22Rv1 (cell line): ENCODE data around the gene IQCC.

Experiments
- ZFX ChIP-seq: fragments of 450-650 bp; IDR thresholded peaks from 2 replicates; pipeline ENCODE4 v1.6.1; 2017; ENCODE audit warnings: antibody characterized with exemption, borderline replicate concordance
- TF ChIP-seq, protein P1 (sequence below): fragments of 450-650 bp; IDR thresholded peaks from 2 replicates; pipeline ENCODE4 v1.5.1; 2017; ENCODE audit warnings: mild to moderate bottlenecking

DNA sequence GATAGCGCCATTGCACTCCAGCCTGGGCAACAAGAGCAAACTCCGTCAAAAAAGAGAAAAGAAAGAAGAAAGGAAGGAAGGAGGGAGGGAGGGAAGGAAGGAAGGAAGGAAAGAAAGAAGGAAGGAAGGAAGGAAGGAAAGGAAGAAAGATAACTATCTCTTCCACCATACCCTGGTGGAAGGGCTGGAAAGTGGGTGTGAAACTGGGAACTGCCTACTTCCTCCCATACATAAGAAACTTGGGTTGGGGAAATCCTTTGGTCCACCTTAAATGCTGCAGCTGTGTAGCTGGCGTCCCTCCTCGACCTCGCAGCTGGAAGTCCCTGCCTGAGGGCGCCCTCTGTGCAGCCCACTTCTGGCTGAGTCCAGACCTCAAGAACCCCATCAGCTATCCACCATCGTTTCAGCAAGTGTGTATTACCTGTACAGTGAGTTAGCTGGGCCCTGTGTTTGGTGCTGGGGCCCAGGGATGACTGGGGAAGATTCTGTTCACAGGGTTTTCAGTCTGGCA, 36.9 kb downstream of the IQCC start:
- TF ChIP-seq, protein P1, sequence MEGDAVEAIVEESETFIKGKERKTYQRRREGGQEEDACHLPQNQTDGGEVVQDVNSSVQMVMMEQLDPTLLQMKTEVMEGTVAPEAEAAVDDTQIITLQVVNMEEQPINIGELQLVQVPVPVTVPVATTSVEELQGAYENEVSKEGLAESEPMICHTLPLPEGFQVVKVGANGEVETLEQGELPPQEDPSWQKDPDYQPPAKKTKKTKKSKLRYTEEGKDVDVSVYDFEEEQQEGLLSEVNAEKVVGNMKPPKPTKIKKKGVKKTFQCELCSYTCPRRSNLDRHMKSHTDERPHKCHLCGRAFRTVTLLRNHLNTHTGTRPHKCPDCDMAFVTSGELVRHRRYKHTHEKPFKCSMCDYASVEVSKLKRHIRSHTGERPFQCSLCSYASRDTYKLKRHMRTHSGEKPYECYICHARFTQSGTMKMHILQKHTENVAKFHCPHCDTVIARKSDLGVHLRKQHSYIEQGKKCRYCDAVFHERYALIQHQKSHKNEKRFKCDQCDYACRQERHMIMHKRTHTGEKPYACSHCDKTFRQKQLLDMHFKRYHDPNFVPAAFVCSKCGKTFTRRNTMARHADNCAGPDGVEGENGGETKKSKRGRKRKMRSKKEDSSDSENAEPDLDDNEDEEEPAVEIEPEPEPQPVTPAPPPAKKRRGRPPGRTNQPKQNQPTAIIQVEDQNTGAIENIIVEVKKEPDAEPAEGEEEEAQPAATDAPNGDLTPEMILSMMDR, result no peak
- no peak for TF ChIP-seq ZFX
